Stimulated activated CD8-positive, alpha-beta memory T cell treated with anti-CD3 and anti-CD28 coated beads, Interleukin-15, amount 100 ng/mL, for 24 hours (primary cell): ENCODE measurements around the gene PRSS36.
"Not testable (repeated sequence)": the region's sequence is repeated elsewhere in the genome, so short reads cannot be mapped to it uniquely, and the experiment has no call there.

Experiments used
- DNase-seq: peaks from one replicate; pipeline ENCODE4 v3.0.0-alpha.2; 2020; ENCODE audit warnings: low read depth

Gene PRSS36

DNA sequence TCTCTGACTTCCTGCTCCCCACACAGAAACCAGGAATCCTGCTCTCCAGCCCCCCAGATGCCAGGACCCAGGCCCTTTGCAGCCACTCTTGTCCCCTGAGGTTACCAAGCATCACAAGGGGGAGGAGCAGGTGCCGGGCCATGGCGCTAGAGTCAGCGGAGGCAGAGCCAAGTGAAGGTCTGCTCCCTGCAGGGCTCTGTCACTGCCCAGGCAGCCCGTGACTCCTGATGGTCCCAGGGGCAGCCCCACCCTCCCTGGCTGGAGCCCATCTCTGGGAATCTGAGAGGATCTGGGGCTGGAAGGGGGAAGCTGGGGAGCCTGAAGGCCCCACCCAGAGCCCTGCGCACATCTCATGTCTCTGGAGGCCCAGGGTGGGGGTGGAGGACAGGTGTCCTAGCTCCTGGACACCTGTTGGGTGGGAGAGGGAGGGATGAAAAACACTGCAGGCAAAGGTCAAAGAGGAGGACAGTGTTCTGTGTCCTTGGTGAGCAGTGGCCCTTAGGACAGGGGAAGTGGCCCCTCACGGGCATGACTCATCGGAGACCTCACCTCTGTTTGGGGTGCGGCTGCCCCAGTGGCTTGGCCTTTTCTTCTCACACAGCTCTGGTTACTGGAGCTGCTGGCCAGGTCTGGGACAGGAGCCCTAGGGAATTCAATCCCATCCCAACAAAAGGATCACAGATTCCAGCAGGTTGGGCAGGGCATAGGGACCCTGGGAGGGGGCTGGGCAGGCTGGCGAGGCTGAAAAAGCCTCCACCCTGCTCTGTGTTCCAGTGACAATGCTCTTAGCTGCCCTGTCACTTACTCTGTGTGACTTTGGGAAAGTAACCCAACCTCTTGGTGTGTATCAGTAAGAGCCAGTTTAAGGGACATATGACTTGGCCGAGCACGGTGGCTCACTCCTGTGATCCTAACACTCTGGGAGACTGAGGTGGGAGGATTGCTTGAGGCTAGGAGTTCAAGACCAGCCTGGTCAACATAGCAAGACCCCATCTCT, at the start of gene PRSS36:
TSS of gene PRSS36 (minus strand) at position 173 of the 997 bp plus-strand sequence. CDS start at position 142, 31 bp downstream.
- no peak for DNase-seq

GRCh38 chr16:31199430-31200041, 49.7 kb upstream of the PRSS36 start:
- no peak for DNase-seq

- no peak for DNase-seq
Measured at GRCh38 chr16:31198207-31198882, 48.5 kb upstream of the PRSS36 start.

DNA sequence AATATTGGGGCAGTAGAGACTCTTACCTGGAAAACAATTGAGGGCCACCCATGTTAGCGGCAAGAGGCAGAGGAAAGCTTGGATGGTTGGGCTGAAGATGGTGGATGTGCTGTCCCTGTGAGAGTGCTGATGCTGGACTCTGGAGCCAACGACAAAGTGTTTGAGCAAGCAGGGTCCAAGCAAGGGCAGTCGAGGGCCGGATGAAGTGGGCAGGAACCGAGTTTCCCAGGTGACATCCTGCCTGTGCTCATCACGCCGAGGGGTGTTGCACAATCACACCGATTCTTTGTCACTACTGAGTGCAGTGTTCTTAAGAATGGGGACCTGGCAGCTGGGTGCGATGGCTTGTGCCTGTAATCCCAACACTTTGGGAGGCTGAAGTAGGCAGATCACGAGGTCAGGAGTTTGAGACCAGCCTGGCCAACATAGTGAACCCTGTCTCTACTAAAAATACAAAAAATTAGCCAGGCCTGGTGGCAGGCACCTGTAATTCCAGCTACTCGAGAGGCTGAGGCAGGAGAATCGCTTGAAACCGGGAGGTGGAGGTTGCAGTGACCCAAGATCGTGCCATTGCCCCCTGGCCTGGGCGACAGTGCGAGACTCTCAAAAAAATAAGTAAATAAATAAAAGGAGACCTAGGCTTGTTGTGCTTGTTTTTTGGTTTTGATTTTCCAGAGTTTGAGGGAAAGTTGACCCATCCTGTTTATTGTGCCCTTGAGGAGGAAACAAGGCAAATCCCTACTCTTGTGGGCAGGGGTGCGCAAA, 46.6 kb upstream of the PRSS36 start:
- DNase-seq, result no peak

GRCh38 chr16:31195861-31196260, 46.0 kb upstream of the PRSS36 start:
- DNase-seq, result not testable (repeated sequence)

DNA sequence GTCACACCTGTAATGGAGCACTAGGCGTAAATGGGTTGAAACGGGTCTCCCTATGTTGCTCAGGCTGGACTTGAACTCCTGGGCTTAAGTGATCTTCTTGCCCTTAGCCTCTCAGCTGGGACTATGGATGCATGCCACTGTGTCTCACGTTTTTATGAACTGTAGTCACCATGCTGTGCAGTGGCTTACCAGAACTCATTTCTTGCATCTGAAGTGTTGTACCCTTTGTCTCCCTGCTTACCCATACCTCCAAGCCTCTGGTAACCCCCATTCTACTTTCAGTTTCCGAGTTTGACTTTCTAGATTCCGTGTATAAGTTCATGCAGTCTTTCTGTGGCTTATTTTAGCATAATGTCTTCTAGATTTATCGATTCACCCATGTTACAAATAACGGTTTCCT, 45.0 kb upstream of the PRSS36 start:
- DNase-seq, result no peak

GRCh38 chr16:31193874-31194273, 44.0 kb upstream of the PRSS36 start:
- DNase-seq, result no peak

DNA sequence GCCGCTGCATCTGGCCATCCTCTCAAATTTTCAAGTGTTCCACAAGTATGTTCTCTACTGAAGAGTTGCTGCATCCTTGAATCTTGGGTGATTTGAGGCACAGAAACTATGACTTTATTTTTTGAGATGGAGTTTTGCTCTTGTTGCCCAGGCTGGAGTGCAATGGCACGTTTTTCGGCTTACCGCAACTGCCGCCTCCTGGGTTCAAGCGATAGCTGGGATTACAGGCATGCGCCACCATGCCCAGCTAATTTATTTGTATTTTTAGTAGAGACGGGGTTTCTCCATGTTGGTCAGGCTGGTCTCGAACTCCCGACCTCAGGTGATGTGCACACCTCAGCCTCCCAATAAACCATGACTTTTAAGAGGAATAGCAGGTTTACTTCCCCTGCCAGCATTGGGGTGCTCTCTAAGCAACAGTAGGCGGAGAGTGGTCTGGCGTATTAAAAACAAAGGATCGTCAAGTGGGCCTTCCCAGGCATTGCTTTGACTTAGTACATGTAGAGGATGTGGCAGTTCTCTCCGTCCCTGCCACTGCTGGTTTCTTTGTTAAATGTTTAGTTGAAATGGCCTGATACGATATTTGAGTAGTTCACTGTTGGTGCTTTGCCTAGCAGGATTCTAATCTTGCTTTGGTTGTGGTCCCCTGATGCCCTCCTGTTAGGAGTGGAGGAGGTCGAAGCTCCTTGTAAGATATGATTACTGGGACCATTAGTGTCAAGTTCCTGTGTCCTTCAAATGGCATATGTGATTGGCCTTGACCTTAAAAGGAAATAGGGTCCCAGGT, 43.2 kb upstream of the PRSS36 start:
- no peak for DNase-seq

DNA sequence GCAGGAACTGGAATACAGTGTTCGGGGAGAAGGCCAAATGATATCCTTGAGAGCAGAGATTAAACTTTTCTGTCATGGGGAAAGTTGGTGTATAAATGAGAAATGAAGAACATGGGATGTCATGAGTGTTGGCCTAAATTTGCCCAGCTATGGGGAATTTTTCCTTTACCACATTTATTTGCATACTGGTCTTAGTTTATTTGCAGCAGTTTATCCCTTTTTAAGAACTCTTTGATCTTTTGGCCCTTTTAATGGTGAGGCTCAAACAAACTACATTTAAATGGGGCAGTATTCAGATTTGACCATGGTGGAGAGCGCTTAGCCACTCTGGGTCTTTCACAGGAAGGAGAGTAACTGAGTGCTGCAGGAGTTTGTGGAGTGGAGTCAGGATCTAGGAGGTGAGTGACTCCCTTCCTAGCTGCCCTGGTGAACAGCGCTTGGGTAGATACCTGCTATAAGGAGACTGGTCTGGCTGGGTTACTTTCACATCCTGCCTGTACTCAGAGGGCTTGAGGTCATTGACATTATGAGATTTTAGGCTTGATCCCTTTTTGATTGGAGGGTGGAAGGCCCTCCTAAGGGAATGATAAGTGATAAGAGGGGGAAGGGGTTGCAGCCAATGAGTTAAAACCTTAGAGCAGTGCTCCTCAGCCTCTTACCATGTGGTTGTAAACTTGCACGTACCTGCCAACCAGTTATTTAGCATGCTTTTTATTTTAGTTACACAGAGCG, 42.0 kb upstream of the PRSS36 start:
- DNase-seq, result no peak

DNA sequence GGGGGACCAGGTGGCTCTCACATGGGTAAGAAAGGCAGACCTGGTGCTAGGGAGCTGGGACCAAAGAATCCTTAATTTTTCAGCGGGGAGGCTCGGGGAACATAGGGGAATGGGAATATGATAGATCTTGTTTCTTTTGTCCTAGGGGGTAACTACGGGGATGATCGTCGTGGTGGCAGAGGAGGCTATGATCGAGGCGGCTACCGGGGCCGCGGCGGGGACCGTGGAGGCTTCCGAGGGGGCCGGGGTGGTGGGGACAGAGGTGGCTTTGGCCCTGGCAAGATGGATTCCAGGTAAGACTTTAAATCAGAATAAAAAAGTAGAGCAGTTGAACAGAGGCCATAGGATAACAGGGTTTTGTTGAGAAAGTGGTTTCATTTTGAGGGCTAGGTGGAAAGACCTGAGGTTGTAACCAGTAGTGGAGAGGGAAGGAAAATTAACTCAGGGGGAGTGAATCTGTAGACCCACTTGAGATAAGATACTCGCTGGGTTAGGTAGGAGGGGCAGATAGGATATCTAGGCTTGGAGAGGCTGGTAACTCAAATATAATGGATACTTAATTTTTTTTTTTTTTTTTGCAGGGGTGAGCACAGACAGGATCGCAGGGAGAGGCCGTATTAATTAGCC, 41.1 kb upstream of the PRSS36 start:
- no peak for DNase-seq

GRCh38 chr16:31190061-31190460, 40.2 kb upstream of the PRSS36 start:
- DNase-seq, result no peak

- no peak for DNase-seq
Measured at GRCh38 chr16:31189412-31189778, 39.5 kb upstream of the PRSS36 start.

DNA sequence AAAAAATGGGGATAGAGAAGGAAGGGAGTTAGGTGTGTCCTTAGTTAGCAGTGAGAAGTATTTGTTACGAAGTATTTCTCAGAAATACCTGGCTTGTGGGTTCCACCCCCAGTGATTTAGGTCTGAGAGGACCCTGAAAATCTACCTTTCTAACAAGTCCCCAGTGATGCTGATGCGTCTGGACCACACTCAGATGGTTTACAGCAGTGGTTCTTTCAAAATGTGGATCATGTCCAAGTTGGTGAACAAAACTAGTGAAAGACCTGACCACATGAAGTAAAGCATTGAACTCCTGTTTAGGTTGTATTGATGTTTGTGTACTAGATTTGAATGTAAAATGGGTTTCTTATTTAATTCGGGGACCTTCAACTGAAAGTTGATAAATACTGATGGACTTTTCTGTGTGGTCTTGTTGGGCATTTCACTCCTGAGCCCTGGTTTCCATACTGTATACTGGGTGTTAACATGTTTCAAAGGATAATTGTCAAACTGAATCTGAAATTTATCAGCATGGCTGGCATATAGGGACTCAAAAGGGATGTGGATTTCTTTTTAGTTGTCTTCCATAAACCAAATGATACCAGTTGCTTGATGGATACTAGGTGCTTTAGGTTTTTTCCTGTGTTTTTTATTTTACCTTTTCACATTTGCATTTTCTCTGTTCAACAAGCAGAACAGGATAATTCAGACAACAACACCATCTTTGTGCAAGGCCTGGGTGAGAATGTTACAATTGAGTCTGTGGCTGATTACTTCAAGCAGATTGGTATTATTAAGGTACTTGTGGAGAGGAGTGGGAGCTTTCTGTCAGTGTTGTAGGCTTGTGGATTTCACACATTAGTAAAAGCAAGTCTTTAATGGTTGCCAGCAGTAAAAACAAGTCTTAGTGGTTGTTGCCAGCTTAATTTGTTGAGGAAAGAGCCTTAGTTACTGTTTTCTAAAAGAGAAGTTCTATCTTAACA, 38.9 kb upstream of the PRSS36 start:
- no peak for DNase-seq

DNA sequence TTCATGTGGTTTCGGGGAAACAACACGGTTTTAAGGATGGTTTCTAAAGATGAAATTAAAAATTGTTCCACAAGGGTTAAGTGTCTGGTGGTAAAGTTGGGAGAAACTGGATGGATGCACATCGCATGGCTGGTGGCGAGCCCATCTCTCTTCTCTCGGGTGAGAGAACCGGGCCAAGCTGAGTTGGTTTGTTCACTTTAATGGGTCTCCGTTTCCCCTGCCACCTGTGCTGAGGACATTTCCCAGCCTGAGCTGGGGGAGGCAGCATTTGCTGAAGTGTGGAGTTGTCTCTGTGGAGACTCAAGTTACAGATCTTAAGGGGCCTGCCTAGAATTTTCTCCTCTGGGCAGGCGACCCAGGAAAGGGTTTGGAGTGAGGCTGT, 37.9 kb upstream of the PRSS36 start:
- DNase-seq, result no peak

DNA sequence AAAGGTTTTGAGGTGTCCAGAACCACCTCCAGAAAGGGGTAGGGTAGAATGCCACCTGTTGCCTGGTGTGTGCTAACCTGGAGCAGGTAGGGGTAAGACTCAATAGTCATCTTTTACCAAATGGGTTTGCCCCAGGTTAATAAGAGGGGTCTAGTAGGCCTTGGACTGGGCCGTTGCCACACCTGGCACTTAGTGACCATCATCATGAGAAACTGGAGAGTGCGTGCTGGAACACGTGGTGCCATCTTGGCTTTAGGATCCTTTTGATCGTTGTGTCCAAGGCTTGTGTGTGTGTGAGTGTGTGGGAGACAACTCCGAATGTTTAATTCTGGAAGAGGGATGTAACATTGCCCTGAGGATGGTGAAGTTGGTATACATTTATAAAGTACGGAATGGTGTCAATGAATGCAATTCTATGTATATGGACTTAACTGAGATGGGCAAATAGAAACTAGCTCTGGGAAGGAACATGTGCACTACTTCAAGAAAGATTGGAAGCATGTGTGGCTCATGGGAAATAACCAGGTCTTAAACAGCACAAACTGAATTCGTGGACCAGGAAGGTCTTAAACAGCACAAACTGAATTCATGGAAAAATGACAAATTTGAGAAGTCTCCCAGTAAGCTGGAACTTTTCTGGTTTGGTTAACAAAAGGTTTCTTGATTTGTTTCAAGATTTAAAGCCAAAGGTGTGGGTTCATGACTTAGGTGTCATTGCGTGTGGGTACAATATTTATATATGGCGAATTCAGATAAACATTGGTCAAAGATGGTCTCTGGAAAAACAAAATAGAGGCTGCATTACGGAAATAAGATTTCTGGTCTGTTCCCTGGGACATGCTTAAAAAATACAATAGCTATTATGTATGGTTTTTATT, 37.3 kb upstream of the PRSS36 start:
- DNase-seq, result no peak

DNA sequence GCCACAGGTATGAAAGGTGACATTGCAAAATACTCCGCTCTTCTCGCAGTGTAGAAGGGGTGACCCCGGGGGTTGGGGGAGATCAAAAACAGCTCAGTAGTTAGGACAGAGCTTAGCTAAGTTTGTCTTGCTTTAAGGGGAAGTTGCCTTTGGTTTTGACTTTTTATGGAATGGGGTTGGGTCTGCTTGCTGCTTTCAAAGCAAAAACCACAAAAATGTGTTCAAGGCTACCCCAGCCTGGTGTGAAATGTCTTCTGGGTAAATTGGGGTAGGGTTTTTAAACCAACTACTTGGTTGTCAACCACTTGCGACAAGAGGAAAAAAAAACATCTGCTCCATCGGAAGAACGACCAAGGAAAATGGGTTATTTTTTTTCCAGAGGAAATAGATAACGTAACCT, 36.3 kb upstream of the PRSS36 start:
- DNase-seq, result no peak

DNA sequence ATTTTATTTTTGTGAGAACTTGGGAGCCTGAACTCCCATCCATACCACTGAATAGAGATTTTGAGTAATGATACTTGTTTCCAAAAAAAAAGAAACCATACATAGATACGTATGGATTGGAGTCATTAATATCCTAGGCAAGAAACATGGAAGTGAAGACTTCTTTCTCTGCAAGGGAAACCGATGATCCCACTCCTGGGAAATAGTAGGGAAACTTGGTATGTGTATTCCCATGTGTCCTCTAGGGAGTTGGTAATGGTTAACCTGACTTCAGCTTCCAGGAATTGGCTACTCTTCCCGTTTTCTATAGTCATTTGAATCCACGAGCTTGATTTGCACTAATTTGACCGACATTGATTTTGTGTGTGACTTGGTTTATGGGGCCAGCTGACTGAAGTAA, 35.5 kb upstream of the PRSS36 start:
- no peak for DNase-seq

DNA sequence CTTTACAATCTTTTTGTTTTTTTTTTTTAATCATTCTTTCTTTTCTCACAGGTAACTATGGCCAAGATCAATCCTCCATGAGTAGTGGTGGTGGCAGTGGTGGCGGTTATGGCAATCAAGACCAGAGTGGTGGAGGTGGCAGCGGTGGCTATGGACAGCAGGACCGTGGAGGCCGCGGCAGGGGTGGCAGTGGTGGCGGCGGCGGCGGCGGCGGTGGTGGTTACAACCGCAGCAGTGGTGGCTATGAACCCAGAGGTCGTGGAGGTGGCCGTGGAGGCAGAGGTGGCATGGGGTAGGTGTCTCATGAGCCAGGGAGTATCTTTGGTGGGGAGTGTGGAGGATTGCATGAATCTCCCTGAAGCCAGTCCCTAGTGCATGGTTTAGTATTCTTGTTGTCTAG, 35.0 kb upstream of the PRSS36 start:
- DNase-seq, result no peak
